BE2C (cell line): ENCODE data around the gene CPNE8.

Source experiments
- DNase-seq: peaks from one replicate; pipeline ENCODE4 v3.0.0-alpha.2; 2020
- H3K27me3 ChIP-seq: fragments of 250-450 bp; sonication (Bioruptor Pico); 2 replicates; pipeline ENCODE4 v1.5.1; 2020; ENCODE audit warnings: mild to moderate bottlenecking
- H3K36me3 ChIP-seq: fragments of 250-450 bp; sonication (Bioruptor Pico); 2 replicates; pipeline ENCODE4 v1.5.1; 2020; ENCODE audit warnings: mild to moderate bottlenecking
- H3K4me1 ChIP-seq: fragments of 250-450 bp; sonication (Bioruptor Pico); 2 replicates; pipeline ENCODE4 v1.5.1; 2020
- H3K4me3 ChIP-seq: 2 replicates; pipeline ENCODE4 v1.5.1; 2011; ENCODE audit warnings: low read depth, low read length
- H3K9me3 ChIP-seq: fragments of 250-450 bp; sonication (Bioruptor Pico); 2 replicates; pipeline ENCODE4 v1.5.1; 2020
- TF ChIP-seq, protein P1 (sequence below): IDR thresholded peaks from 2 replicates; pipeline ENCODE4 v1.5.1; 2012; ENCODE audit warnings: mild to moderate bottlenecking, low read depth, low read length

CPNE8 gene

GRCh38 chr12:38633511-38633910 is 271.9 kb downstream of the CPNE8 start:
- Histone ChIP-seq H3K4me3 (no peak overlapping the region), H3K9me3 (no peaks in the 10 kb centered on the region), H3K36me3 (no peaks in the 10 kb centered on the region), H3K4me1 (no peaks in the 10 kb centered on the region), H3K27me3 (no peaks in the 10 kb centered on the region)
- TF ChIP-seq, protein P1, sequence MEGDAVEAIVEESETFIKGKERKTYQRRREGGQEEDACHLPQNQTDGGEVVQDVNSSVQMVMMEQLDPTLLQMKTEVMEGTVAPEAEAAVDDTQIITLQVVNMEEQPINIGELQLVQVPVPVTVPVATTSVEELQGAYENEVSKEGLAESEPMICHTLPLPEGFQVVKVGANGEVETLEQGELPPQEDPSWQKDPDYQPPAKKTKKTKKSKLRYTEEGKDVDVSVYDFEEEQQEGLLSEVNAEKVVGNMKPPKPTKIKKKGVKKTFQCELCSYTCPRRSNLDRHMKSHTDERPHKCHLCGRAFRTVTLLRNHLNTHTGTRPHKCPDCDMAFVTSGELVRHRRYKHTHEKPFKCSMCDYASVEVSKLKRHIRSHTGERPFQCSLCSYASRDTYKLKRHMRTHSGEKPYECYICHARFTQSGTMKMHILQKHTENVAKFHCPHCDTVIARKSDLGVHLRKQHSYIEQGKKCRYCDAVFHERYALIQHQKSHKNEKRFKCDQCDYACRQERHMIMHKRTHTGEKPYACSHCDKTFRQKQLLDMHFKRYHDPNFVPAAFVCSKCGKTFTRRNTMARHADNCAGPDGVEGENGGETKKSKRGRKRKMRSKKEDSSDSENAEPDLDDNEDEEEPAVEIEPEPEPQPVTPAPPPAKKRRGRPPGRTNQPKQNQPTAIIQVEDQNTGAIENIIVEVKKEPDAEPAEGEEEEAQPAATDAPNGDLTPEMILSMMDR, result no peak
- no peak for DNase-seq

GRCh38 chr12:38629064-38629463 is 276.3 kb downstream of the CPNE8 start:
- no peaks in the 10 kb centered on the region for H3K36me3 ChIP-seq
- no peak overlapping the region for H3K4me3 ChIP-seq
- no peaks in the 10 kb centered on the region for H3K4me1 ChIP-seq
- no peak for DNase-seq
- TF ChIP-seq, protein P1, result no peak
- no peaks in the 10 kb centered on the region for H3K27me3 ChIP-seq
- no peaks in the 10 kb centered on the region for H3K9me3 ChIP-seq

- Histone ChIP-seq H3K4me3 (no peak overlapping the region), H3K9me3 (no peaks in the 10 kb centered on the region), H3K4me1 (no peaks in the 10 kb centered on the region), H3K36me3 (no peaks in the 10 kb centered on the region), H3K27me3 (no peaks in the 10 kb centered on the region)
- TF ChIP-seq, protein P1, result no peak
- DNase-seq, result no peak
Observed at GRCh38 chr12:38628288-38628687, 277.1 kb downstream of the CPNE8 start.

- TF ChIP-seq, protein P1, result no peak
- Histone ChIP-seq H3K9me3 (no peaks in the 10 kb centered on the region), H3K4me3 (no peak overlapping the region), H3K36me3 (no peaks in the 10 kb centered on the region), H3K4me1 (no peaks in the 10 kb centered on the region), H3K27me3 (no peaks in the 10 kb centered on the region)
- no peak for DNase-seq
Observed at GRCh38 chr12:38625306-38625705, 280.1 kb downstream of the CPNE8 start.

GRCh38 chr12:38614171-38614570 is 291.2 kb downstream of the CPNE8 start:
- TF ChIP-seq, protein P1, result no peak
- no peaks in the 10 kb centered on the region for H3K36me3 ChIP-seq
- no peak for DNase-seq
- no peaks in the 10 kb centered on the region for H3K4me1 ChIP-seq
- no peaks in the 10 kb centered on the region for H3K27me3 ChIP-seq
- no peak overlapping the region for H3K4me3 ChIP-seq
- no peaks in the 10 kb centered on the region for H3K9me3 ChIP-seq

- Histone ChIP-seq H3K9me3 (no peaks in the 10 kb centered on the region), H3K4me3 (no peak overlapping the region), H3K27me3 (no peaks in the 10 kb centered on the region), H3K36me3 (no peaks in the 10 kb centered on the region), H3K4me1 (no peaks in the 10 kb centered on the region)
- TF ChIP-seq, protein P1, result no peak
- no peak for DNase-seq
Observed at GRCh38 chr12:38610808-38611350, 294.5 kb downstream of the CPNE8 start.
